Measurements from ENCODE around the gene CCDC192. TPM values are rescaled to one million over a fixed set of nuclear protein-coding genes. Genes with fewer than 3 reads are reported as not detected.
"Not testable (repeated sequence)": the region's sequence is repeated elsewhere in the genome, so short reads cannot be mapped to it uniquely, and the experiment has no call there.

The CCDC192 gene
- total RNA-seq, 1 donor from 2014 or later: not detected

GRCh38 chr5:127844581-127845021 is 141.4 kb downstream of the CCDC192 start:
- peak; percentile 68 for DNase-seq (ENCODE audit: low spot score)

GRCh38 chr5:127846884-127847283 is 143.7 kb downstream of the CCDC192 start:
- no peak for DNase-seq (ENCODE audit: low spot score)

GRCh38 chr5:127847641-127848040 is 144.4 kb downstream of the CCDC192 start:
- DNase-seq (ENCODE audit: low spot score): not testable (repeated sequence)

GRCh38 chr5:127848098-127848497 is 144.9 kb downstream of the CCDC192 start:
- no peak for DNase-seq (ENCODE audit: low spot score)

GRCh38 chr5:127849408-127849807 is 146.2 kb downstream of the CCDC192 start:
- DNase-seq (ENCODE audit: low spot score): no peak

- no peak for DNase-seq (ENCODE audit: low spot score)
Measured at GRCh38 chr5:127849891-127850290, 146.7 kb downstream of the CCDC192 start.

- no peak for DNase-seq (ENCODE audit: low spot score)
Measured at GRCh38 chr5:127851964-127852363, 148.8 kb downstream of the CCDC192 start.

GRCh38 chr5:127854520-127854919 is 151.3 kb downstream of the CCDC192 start:
- DNase-seq (ENCODE audit: low spot score): no peak

GRCh38 chr5:127856292-127856691 is 153.1 kb downstream of the CCDC192 start:
- DNase-seq (ENCODE audit: low spot score): no peak

GRCh38 chr5:127858116-127858784 is 155.1 kb downstream of the CCDC192 start:
- DNase-seq (ENCODE audit: low spot score): no peak

GRCh38 chr5:127860291-127860690 is 157.1 kb downstream of the CCDC192 start:
- DNase-seq (ENCODE audit: low spot score): no peak

GRCh38 chr5:127863161-127863560 is 160.0 kb downstream of the CCDC192 start:
- no peak for DNase-seq (ENCODE audit: low spot score)

- DNase-seq (ENCODE audit: low spot score): no peak
Measured at GRCh38 chr5:127863610-127864395, 160.6 kb downstream of the CCDC192 start.

GRCh38 chr5:127864511-127864910 is 161.3 kb downstream of the CCDC192 start:
- no peak for DNase-seq (ENCODE audit: low spot score)

- DNase-seq (ENCODE audit: low spot score): no peak
Measured at GRCh38 chr5:127865273-127865672, 162.1 kb downstream of the CCDC192 start.

GRCh38 chr5:127867022-127867783 is 164.0 kb downstream of the CCDC192 start:
- DNase-seq (ENCODE audit: low spot score): no peak

GRCh38 chr5:127870914-127871313 is 167.7 kb downstream of the CCDC192 start:
- peak; percentile 30 for DNase-seq (ENCODE audit: low spot score)

- DNase-seq (ENCODE audit: low spot score): no peak
Measured at GRCh38 chr5:127871503-127872153, 168.4 kb downstream of the CCDC192 start.

GRCh38 chr5:127872494-127872893 is 169.3 kb downstream of the CCDC192 start:
- no peak for DNase-seq (ENCODE audit: low spot score)

GRCh38 chr5:127875235-127876021 is 172.2 kb downstream of the CCDC192 start:
- peak; percentile 67 for DNase-seq (ENCODE audit: low spot score)

GRCh38 chr5:127876384-127876783 is 173.2 kb downstream of the CCDC192 start:
- no peak for DNase-seq (ENCODE audit: low spot score)
